H1 (cell line): ENCODE data around the gene CDRT4. TPM values are rescaled to one million over a fixed set of nuclear protein-coding genes. Genes with fewer than 3 reads are reported as not detected.

Experiments
- CTCF ChIA-PET: fragments of 300-600 bp; sonication (Branson Sonifier 250); formaldehyde crosslinking; loops from one replicate; lab custom pipeline; 2021; ENCODE audit not compliant: partially characterized antibody; lab: Charles Lee
- POLR2A ChIA-PET: fragments of 300-600 bp; sonication (Branson Sonifier 250); formaldehyde crosslinking; loops from one replicate; lab custom pipeline; 2021; ENCODE audit warnings: inconsistent platforms; ENCODE audit not compliant: partially characterized antibody; lab: Charles Lee
- DNase-seq, 2 experiments: peaks; one replicate each; pipeline versions ENCODE4 v3.0.0 to v3.0.0-alpha.2; 2010 to 2022; ENCODE audit warnings: low spot score in 2 of 2, low read depth in 1 of 2, mixed read lengths in 1 of 2
- FAIRE-seq: peaks from 2 replicates; lab custom pipeline; 2011; peaks lifted over from hg19 to GRCh38; lab: Jason Lieb, UNC
- H2AFZ ChIP-seq: 2 replicates; pipeline ENCODE4 v1.8.1; 2012; ENCODE audit warnings: low read length, inconsistent platforms
- H2AK5ac ChIP-seq: 2 replicates; pipeline ENCODE4 v1.6.1; 2013; ENCODE audit warnings: low read depth, low read length
- H2BK120ac ChIP-seq: replicated peaks from 2 replicates; pipeline ENCODE3; 2013; ENCODE audit warnings: low read depth, low read length, inconsistent platforms
- H2BK12ac ChIP-seq: 2 replicates; pipeline ENCODE4 v1.6.1; 2013; ENCODE audit warnings: low read depth, low read length
- H2BK15ac ChIP-seq: 2 replicates; pipeline ENCODE4 v1.6.1; 2013; ENCODE audit warnings: low read length
- H2BK20ac ChIP-seq: 2 replicates; pipeline ENCODE4 v1.6.1; 2013; ENCODE audit warnings: low read length
- H2BK5ac ChIP-seq: 2 replicates; pipeline ENCODE4 v1.6.1; 2013; ENCODE audit warnings: low read depth, low read length
- H3K14ac ChIP-seq: 2 replicates; pipeline ENCODE4 v1.6.1; 2013; ENCODE audit warnings: inconsistent platforms; ENCODE audit not compliant: insufficient read length
- H3K18ac ChIP-seq: 2 replicates; pipeline ENCODE4 v1.6.1; 2013; ENCODE audit warnings: low read length; ENCODE audit errors: extremely low read depth
- H3K23ac ChIP-seq: 2 replicates; pipeline ENCODE4 v1.6.1; 2013; ENCODE audit warnings: inconsistent platforms; ENCODE audit not compliant: insufficient read length
- H3K23me2 ChIP-seq: 2 replicates; pipeline ENCODE4 v1.6.1; 2013; ENCODE audit warnings: low read depth, low read length
- H3K27ac ChIP-seq: 2 replicates; pipeline ENCODE4 v1.6.1; 2011; ENCODE audit warnings: low read depth, low read length, inconsistent platforms
- H3K27me3 ChIP-seq, 4 experiments: replicated peaks in 1 of 4; 1 replicate in 1 of 4; 2 replicates in 3 of 4; pipeline versions ENCODE4 v1.6.1 to v1.8.1; 2011 to 2013; ENCODE audit warnings: low read length in 3 of 4, mild to moderate bottlenecking in 3 of 4, inconsistent platforms in 2 of 4, mixed read lengths in 2 of 4, moderate library complexity in 1 of 4; ENCODE audit not compliant: control insufficient read depth in 3 of 4, insufficient read depth in 3 of 4; ENCODE audit errors: extremely low read depth in 1 of 4
- H3K36me3 ChIP-seq, 4 experiments: 2 replicates each; pipeline versions ENCODE4 v1.6.1 to v1.8.1; 2011 to 2013; ENCODE audit warnings: mild to moderate bottlenecking in 4 of 4, low read length in 3 of 4, moderate library complexity in 2 of 4, control low read depth in 1 of 4, inconsistent platforms in 1 of 4; ENCODE audit not compliant: insufficient read depth in 4 of 4, control insufficient read depth in 2 of 4
- H3K4ac ChIP-seq: replicated peaks from 2 replicates; pipeline ENCODE3; 2013; ENCODE audit warnings: low read length, low read depth, mixed read lengths, inconsistent platforms; ENCODE audit not compliant: insufficient read length
- H3K4me1 ChIP-seq, 4 experiments: replicated peaks in 1 of 4; 1 replicate in 1 of 4; 2 replicates in 3 of 4; pipeline versions ENCODE4 v1.6.1 to v1.8.1; 2011 to 2013; ENCODE audit warnings: low read length in 3 of 4, inconsistent platforms in 2 of 4, mixed read lengths in 1 of 4; ENCODE audit not compliant: insufficient read depth in 4 of 4, control insufficient read depth in 3 of 4
- H3K4me2 ChIP-seq, 2 experiments: 2 replicates each; pipeline versions ENCODE4 v1.6.1 to v1.8.1; 2011 to 2013; ENCODE audit warnings: low read depth in 2 of 2, low read length in 2 of 2, control low read depth in 1 of 2, inconsistent platforms in 1 of 2, mild to moderate bottlenecking in 1 of 2; ENCODE audit not compliant: insufficient read depth in 1 of 2
- H3K4me3 ChIP-seq, 4 experiments: fragments of 200-600, 300-600 bp in 1 of 4; sonication (generic), shearing (Covaris generic), sonication (Bioruptor Twin) in 1 of 4; 2 replicates each; pipeline versions ENCODE4 v1.5.1 to v1.8.1; 2011 to 2016; ENCODE audit warnings: low read length in 4 of 4, low read depth in 3 of 4, control low read depth in 2 of 4, inconsistent platforms in 2 of 4, mild to moderate bottlenecking in 2 of 4, mixed read lengths in 1 of 4, moderate library complexity in 1 of 4; ENCODE audit not compliant: insufficient read depth in 2 of 4; ENCODE audit errors: extremely low read depth in 1 of 4
- H3K56ac ChIP-seq: replicated peaks from 2 replicates; pipeline ENCODE3; 2013; ENCODE audit warnings: low read depth, mild to moderate bottlenecking, mixed read lengths, low read length, inconsistent platforms; ENCODE audit not compliant: insufficient read length
- H3K79me1 ChIP-seq: 2 replicates; pipeline ENCODE4 v1.6.1; 2013; ENCODE audit warnings: low read depth, low read length, control low read depth
- H3K79me2 ChIP-seq, 2 experiments: 2 replicates each; pipeline versions ENCODE4 v1.6.1 to v1.8.1; 2012 to 2013; ENCODE audit warnings: low read length in 2 of 2, mild to moderate bottlenecking in 2 of 2, inconsistent platforms in 1 of 2; ENCODE audit not compliant: insufficient read depth in 2 of 2, control insufficient read depth in 1 of 2
- H3K9ac ChIP-seq, 4 experiments: replicated peaks in 1 of 4; 1 replicate in 1 of 4; 2 replicates in 3 of 4; pipeline versions ENCODE4 v1.6.1 to v1.8.1; 2011 to 2013; ENCODE audit warnings: low read depth in 3 of 4, low read length in 3 of 4, control low read depth in 2 of 4, mild to moderate bottlenecking in 2 of 4, moderate library complexity in 2 of 4, inconsistent platforms in 1 of 4; ENCODE audit errors: extremely low read depth in 1 of 4
- H3K9me3 ChIP-seq, 2 experiments: 2 replicates each; pipeline versions ENCODE4 v1.6.1 to v1.8.1; 2012 to 2013; ENCODE audit warnings: mild to moderate bottlenecking in 2 of 2, moderate library complexity in 2 of 2, control low read depth in 1 of 2, inconsistent platforms in 1 of 2, low read depth in 1 of 2, low read length in 1 of 2, mixed read lengths in 1 of 2; ENCODE audit not compliant: insufficient read depth in 2 of 2
- H4K20me1 ChIP-seq, 2 experiments: replicated peaks in 1 of 2; 2 replicates each; pipeline versions ENCODE3 to v1.8.1; 2011 to 2013; ENCODE audit warnings: inconsistent platforms in 2 of 2, low read length in 2 of 2, mild to moderate bottlenecking in 1 of 2; ENCODE audit not compliant: insufficient read depth in 2 of 2, control insufficient read depth in 1 of 2
- H4K5ac ChIP-seq: 2 replicates; pipeline ENCODE4 v1.6.1; 2013; ENCODE audit warnings: low read length, low read depth, mixed read lengths, inconsistent platforms; ENCODE audit not compliant: insufficient read length
- H4K8ac ChIP-seq: 2 replicates; pipeline ENCODE4 v1.8.0; 2013; ENCODE audit warnings: mild to moderate bottlenecking, moderate library complexity, low read length, inconsistent platforms; ENCODE audit not compliant: insufficient read depth; ENCODE audit errors: extremely low read depth
- H4K91ac ChIP-seq: replicated peaks from 2 replicates; pipeline ENCODE3; 2013; ENCODE audit warnings: low read length, mixed read lengths, inconsistent platforms; ENCODE audit not compliant: insufficient read length
- ATF2 ChIP-seq: IDR thresholded peaks from 2 replicates; pipeline ENCODE4 v1.6.1; 2012; ENCODE audit warnings: low read length, inconsistent platforms
- ATF3 ChIP-seq: IDR thresholded peaks from 2 replicates; pipeline ENCODE4 v1.6.1; 2011; ENCODE audit warnings: low read depth, mild to moderate bottlenecking, low read length; ENCODE audit not compliant: insufficient read depth
- BRCA1 ChIP-seq: IDR thresholded peaks from 2 replicates; pipeline ENCODE4 v1.6.1; 2012; ENCODE audit warnings: low read depth, low read length, improper control_type of control experiment
- CTCF ChIP-seq, 3 experiments: IDR thresholded peaks; 1 replicate in 2 of 3; 2 replicates in 1 of 3; pipeline versions ENCODE4 v1.5.1 to v1.6.1; 2011; ENCODE audit warnings: low read length in 3 of 3, mild to moderate bottlenecking in 3 of 3, inconsistent platforms in 2 of 3, low read depth in 1 of 3, moderate library complexity in 1 of 3; ENCODE audit not compliant: insufficient read depth in 1 of 3; ENCODE audit errors: control extremely low read depth in 1 of 3
- EP300 ChIP-seq, 2 experiments: IDR thresholded peaks; 1 replicate in 1 of 2; 2 replicates in 1 of 2; pipeline ENCODE4 v1.6.1; 2011 to 2012; ENCODE audit warnings: low read depth in 2 of 2, low read length in 2 of 2, mild to moderate bottlenecking in 2 of 2, borderline replicate concordance in 1 of 2, inconsistent platforms in 1 of 2, moderate library complexity in 1 of 2
- RBBP5 ChIP-seq: IDR thresholded peaks from 2 replicates; pipeline ENCODE4 v1.7.1; 2012; ENCODE audit warnings: low read depth, mild to moderate bottlenecking, inconsistent platforms, low read length, moderate library complexity, borderline replicate concordance
- RFX5 ChIP-seq: IDR thresholded peaks from 2 replicates; pipeline ENCODE4 v1.6.1; 2011; ENCODE audit warnings: low read depth, low read length, improper control_type of control experiment, borderline replicate concordance
- SP2 ChIP-seq: IDR thresholded peaks from 2 replicates; pipeline ENCODE4 v1.6.1; 2012; ENCODE audit warnings: mild to moderate bottlenecking, low read length, inconsistent platforms
- WGBS, 2 experiments: shearing (Covaris generic) in 1 of 2; methylation state at CpG; one replicate each; pipeline versions ENCODE4 v1.1.6 to v1.1.7; 2013 to 2015; ENCODE audit warnings: low lambda C conversion rate in 2 of 2, mixed read lengths in 2 of 2, inconsistent platforms in 1 of 2, low coverage in 1 of 2, missing lambda C conversion rate in 1 of 2; ENCODE audit not compliant: insufficient replicate concordance in 2 of 2, insufficient coverage in 1 of 2, insufficient read length in 1 of 2; ENCODE audit errors: extremely low coverage in 1 of 2, missing lambda C conversion rate in 1 of 2; 5-methylcytosine and 5-hydroxymethylcytosine counted together
- polyA plus RNA-seq, 7 experiments: library from polyadenylated mRNA; depleted of rRNA in 3 of 7; stranded (reverse) in 5 of 7; unstranded in 2 of 7; fragments of >200 nt in 5 of 7; fragments of 200-250 nt in 2 of 7; gene quantifications; 1 replicate in 5 of 7; 2 replicates in 1 of 7; 4 replicates in 1 of 7; pipeline versions ENCODE4 v1.2.1 to v1.2.3, GENCODE V29; 2011 to 2013; ENCODE audit warnings: missing spikeins in 2 of 7, mixed read lengths in 2 of 7
- total RNA-seq: library from RNA; stranded (reverse); fragmentation: NEBNext Ultra II Directional; extraction: Animal tissue kit (Norgen Biotek cat#: 25700); gene quantifications from 2 replicates; pipeline ENCODE4 v1.2.1, GENCODE V29; 2021

CDRT4 gene
- total and polyA plus RNA-seq, 2 of the 8 experiments (the other 6 are each of a cell fraction or from before 2014, with no cell fraction given): 2.6 to 5.6 TPM

GRCh38 chr17:15448580-15448956, 18.9 kb downstream of the CDRT4 start:
- Histone ChIP-seq H3K36me3 (no peaks in the 10 kb centered on the region; a peak in 1 of 8 replicates), H3K56ac (no peak overlapping the region), H3K79me2 (no peaks in the 10 kb centered on the region), H2BK5ac (no peak overlapping the region), H2BK20ac (no peak overlapping the region), H3K4me2 (no peak overlapping the region), H4K91ac (no peak overlapping the region), H3K18ac (no peak overlapping the region), H3K27me3 (no peaks in the 10 kb centered on the region), H2BK12ac (no peak overlapping the region), H2AK5ac (no peak overlapping the region), H3K23ac (no peak overlapping the region), H3K79me1 (no peaks in the 10 kb centered on the region), H4K20me1 (no peaks in the 10 kb centered on the region), H4K5ac (no peak overlapping the region), H3K4ac (no peak overlapping the region), H2BK15ac (no peak overlapping the region), H2AFZ (no peak overlapping the region), H3K4me1 (no peaks in the 10 kb centered on the region), H3K9ac (no peak overlapping the region), H3K14ac (no peak overlapping the region), H4K8ac (peak overlapping the region; percentile 8; the same call in 1 of the 2 replicates), H3K27ac (no peak overlapping the region; the same call in 1 of the 2 replicates), H3K4me3 (no peak overlapping the region), H3K23me2 (no peaks in the 10 kb centered on the region), H2BK120ac (no peak overlapping the region), H3K9me3 (no peaks in the 10 kb centered on the region)
- ChIA-PET POLR2A (interaction anchor here (1.0 kb wide), 1 partner anchor 12 kb away, joined by 4 read pairs; no protein-coding TSS in a partner anchor), CTCF (interaction anchor here (0.9 to 1.2 kb wide), 3 partner anchors 12 to 190 kb away, joined by 3 to 5 read pairs (median 5); no protein-coding TSS in a partner anchor)
- FAIRE-seq: no peak
- WGBS, 2 experiments: 94% methylated on average over 7 of the region's 7 CpGs; no CpG with 5 or more reads in 1 of the 2 experiments
- no peak for DNase-seq
- TF ChIP-seq SP2 (no peak), CTCF (IDR thresholded peaks at IDR 0.05; ENCODE audit: control extremely low read depth in 1 of 3, insufficient read depth in 1 of 3, low read depth in 1 of 3, low read length in 3 of 3) (no peak), ATF3 (no peak), ATF2 (no peak), BRCA1 (no peak), RBBP5 (no peak), EP300 (IDR thresholded peaks at IDR 0.05; ENCODE audit: borderline replicate concordance in 1 of 2, low read depth in 2 of 2, low read length in 2 of 2) (no peak), RFX5 (no peak)
